GM19372 (cell line): ENCODE results near the gene CLDN2.
"Not testable (repeated sequence)": the region's sequence is repeated elsewhere in the genome, so short reads cannot be mapped to it uniquely, and the experiment has no call there.

Experiments used
- ATAC-seq: cut with Tn5 transposase; IDR thresholded peaks from one replicate; pipeline ENCODE4 v1.9.1; 2021; ENCODE audit warnings: mild to moderate bottlenecking, low read depth, moderate library complexity; ENCODE audit not compliant: unreplicated experiment

CLDN2 gene

GRCh38 chrX:106919932-106920452, at the start of gene CLDN2:
Gene CLDN2 (plus strand): TSS chrX:106920402. CDS start chrX:106928229, 7,827 bp downstream.
- no peak for ATAC-seq

- not testable (repeated sequence) for ATAC-seq
These were observed 47.4 kb upstream of the CLDN2 start for GRCh38 chrX:106872796-106873195.

- no peak for ATAC-seq
These were observed 46.1 kb upstream of the CLDN2 start for GRCh38 chrX:106874075-106874474.

- no peak for ATAC-seq
These were observed 45.1 kb upstream of the CLDN2 start for GRCh38 chrX:106875151-106875550.

- no peak for ATAC-seq
These were observed 30.7 kb upstream of the CLDN2 start for GRCh38 chrX:106889468-106889867.

- ATAC-seq, result no peak
These were observed 28.3 kb upstream of the CLDN2 start for GRCh38 chrX:106891762-106892460.

- ATAC-seq, result peak; percentile 74
These were observed 25.8 kb upstream of the CLDN2 start for GRCh38 chrX:106894392-106894909.

GRCh38 chrX:106894978-106895452, 25.2 kb upstream of the CLDN2 start:
- ATAC-seq, result no peak

GRCh38 chrX:106897259-106897658, 22.9 kb upstream of the CLDN2 start:
- ATAC-seq, result no peak

- peak; percentile 82 for ATAC-seq
These were observed 21.7 kb upstream of the CLDN2 start for GRCh38 chrX:106898462-106898861.

GRCh38 chrX:106899276-106899675, 20.9 kb upstream of the CLDN2 start:
- no peak for ATAC-seq

GRCh38 chrX:106899841-106900240, 20.4 kb upstream of the CLDN2 start:
- no peak for ATAC-seq

- no peak for ATAC-seq
These were observed 18.9 kb upstream of the CLDN2 start for GRCh38 chrX:106901341-106901740.

GRCh38 chrX:106901781-106902219, 18.4 kb upstream of the CLDN2 start:
- ATAC-seq, result no peak

GRCh38 chrX:106902684-106903083, 17.5 kb upstream of the CLDN2 start:
- ATAC-seq, result no peak

- no peak for ATAC-seq
These were observed 16.8 kb upstream of the CLDN2 start, which contains the start of gene RIPPLY1 for GRCh38 chrX:106903291-106903824. Gene RIPPLY1 (minus strand): TSS chrX:106903341. CDS start chrX:106903287, 54 bp downstream.

GRCh38 chrX:106903856-106904528, 16.2 kb upstream of the CLDN2 start:
- no peak for ATAC-seq

GRCh38 chrX:106905064-106905708, 15.0 kb upstream of the CLDN2 start:
- no peak for ATAC-seq

- no peak for ATAC-seq
These were observed 13.8 kb upstream of the CLDN2 start for GRCh38 chrX:106906361-106906760.

- ATAC-seq, result no peak
These were observed 7.3 kb upstream of the CLDN2 start for GRCh38 chrX:106912864-106913263.
